ENCODE measurements around the gene CDK5. TPM values are rescaled to one million over a fixed set of nuclear protein-coding genes. Genes with fewer than 3 reads are reported as not detected.

CDK5 gene
- total and polyA plus RNA-seq, 9 of the 15 experiments (the other 6 are each of a cell fraction or from before 2014, with no cell fraction given): 3.2 to 38.0 (median 27.5) TPM

GRCh38 chr7:151087245-151088018 lies 29.7 kb upstream of the CDK5 start (continued):
- no peak for TF ChIP-seq TRIM25 (IDR thresholded peaks at IDR 0.05; ENCODE audit: borderline replicate concordance)
- no peak for TF ChIP-seq NFYB (IDR thresholded peaks at IDR 0.05; ENCODE audit: extremely low read depth, insufficient read length)
- TF ChIP-seq ZBTB1 (CRISPR knock-in tag; IDR thresholded peaks at IDR 0.05; ENCODE audit: borderline replicate concordance, low read depth): no peak
- TF ChIP-seq POLR3A (IDR thresholded peaks at IDR 0.05; ENCODE audit: borderline replicate concordance, extremely low read depth, insufficient read depth, insufficient read length): no peak
- TF ChIP-seq HMGXB4 (CRISPR knock-in tag; IDR thresholded peaks at IDR 0.05): no peak; the same call in none of the 2 replicates
- 0 out of 2 replicates have a peak, but pooled peaks have one; percentile 18 for TF ChIP-seq NBN (IDR thresholded peaks at IDR 0.05; ENCODE audit: low read depth)
- TF ChIP-seq CHD2 (IDR thresholded peaks at IDR 0.05; ENCODE audit: low read depth, low read length): no peak
- peak; percentile 68 for TF ChIP-seq GABPB1 (CRISPR knock-in tag; IDR thresholded peaks at IDR 0.05)
- no peak for TF ChIP-seq CBX5 (IDR thresholded peaks at IDR 0.05; ENCODE audit: borderline replicate concordance, low read depth)
- TF ChIP-seq ZBED1 (IDR thresholded peaks at IDR 0.05): no peak
- no peak; the same call in 1 of the 2 replicates for TF ChIP-seq AFF4 (CRISPR knock-in tag; IDR thresholded peaks at IDR 0.05)

Measured in K562 (cell line).